CD4-positive, CD25-positive, alpha-beta regulatory T cell (primary cell): ENCODE results near the gene RUNX2. TPM values are rescaled to one million over a fixed set of nuclear protein-coding genes. Genes with fewer than 3 reads are reported as not detected.

ENCODE experiments used
- ATAC-seq, 2 donors: fragments of 150-1000 bp; cut with Tn5 transposase; one replicate each; pipeline ENCODE4 v1.10.0; 2021; ENCODE audit warnings: low read depth in 2 of 2, moderate number of reproducible peaks in 2 of 2, moderate library complexity in 1 of 2
- DNase-seq, 3 donors: peaks; one replicate each; pipeline versions ENCODE4 v3.0.0 to v3.0.0-alpha.2; 2012 to 2022; ENCODE audit warnings: mixed read lengths in 1 of 3
- H3K27ac ChIP-seq: one replicate; pipeline ENCODE4 v1.7.0; 2013; ENCODE audit warnings: mild to moderate bottlenecking, low read length; ENCODE audit not compliant: insufficient read depth, poor library complexity, severe bottlenecking
- H3K27me3 ChIP-seq: one replicate; pipeline ENCODE4 v1.7.0; 2013; ENCODE audit warnings: low read length; ENCODE audit not compliant: control insufficient read depth, insufficient read depth
- H3K36me3 ChIP-seq: one replicate; pipeline ENCODE4 v1.7.0; 2013; ENCODE audit warnings: mild to moderate bottlenecking, low read length, moderate library complexity; ENCODE audit not compliant: control insufficient read depth, insufficient read depth
- H3K4me1 ChIP-seq: 2 replicates; pipeline ENCODE4 v1.7.0; 2013; ENCODE audit warnings: mild to moderate bottlenecking, low read length; ENCODE audit not compliant: insufficient read depth, control insufficient read depth, poor library complexity, severe bottlenecking
- H3K4me3 ChIP-seq: one replicate; pipeline ENCODE4 v1.7.0; 2013; ENCODE audit warnings: low read depth, mild to moderate bottlenecking, low read length, moderate library complexity
- H3K9me3 ChIP-seq, 2 experiments: 1 replicate in 1 of 2; 2 replicates in 1 of 2; pipeline ENCODE4 v1.7.0; 2013; ENCODE audit warnings: low read length in 2 of 2, mild to moderate bottlenecking in 1 of 2, moderate library complexity in 1 of 2; ENCODE audit not compliant: control insufficient read depth in 2 of 2
- H3K27ac Mint-ChIP-seq, 3 donors: one replicate each; pipeline ENCODE4 v1.8.0; 2020 to 2022; ENCODE audit warnings: mild to moderate bottlenecking in 3 of 3, mixed read lengths in 3 of 3, moderate library complexity in 2 of 3
- H3K27me3 Mint-ChIP-seq: one replicate; pipeline ENCODE4 v1.8.0; 2022; ENCODE audit warnings: mild to moderate bottlenecking, mixed read lengths
- H3K36me3 Mint-ChIP-seq: one replicate; pipeline ENCODE4 v1.8.0; 2020; ENCODE audit warnings: mixed read lengths
- H3K4me1 Mint-ChIP-seq, 4 donors: one replicate each; pipeline ENCODE4 v1.8.0; 2020 to 2022; ENCODE audit warnings: mixed read lengths in 4 of 4, mild to moderate bottlenecking in 1 of 4
- H3K4me3 Mint-ChIP-seq, 4 donors: one replicate each; pipeline ENCODE4 v1.8.0; 2020 to 2022; ENCODE audit warnings: mild to moderate bottlenecking in 4 of 4, mixed read lengths in 4 of 4, moderate library complexity in 3 of 4
- H3K9me3 Mint-ChIP-seq, 7 donors: one replicate each; pipeline ENCODE4 v1.8.0; 2020 to 2022; ENCODE audit warnings: mixed read lengths in 7 of 7, mild to moderate bottlenecking in 3 of 7, moderate library complexity in 2 of 7
- polyA plus RNA-seq, 4 donors: library from polyadenylated mRNA; unstranded; fragments of 300-500 nt; fragmentation: Illumina TruSeq; gene quantifications; one replicate each; pipeline ENCODE4 v1.2.3, GENCODE V29; 2021
- total RNA-seq: library from RNA; stranded (reverse); gene quantifications from one replicate; pipeline ENCODE4 v1.2.3, GENCODE V29; 2022

Gene RUNX2
- total and polyA plus RNA-seq, 5 donors from 2014 or later = 5.3 to 30.0 (median 5.5) TPM

DNA sequence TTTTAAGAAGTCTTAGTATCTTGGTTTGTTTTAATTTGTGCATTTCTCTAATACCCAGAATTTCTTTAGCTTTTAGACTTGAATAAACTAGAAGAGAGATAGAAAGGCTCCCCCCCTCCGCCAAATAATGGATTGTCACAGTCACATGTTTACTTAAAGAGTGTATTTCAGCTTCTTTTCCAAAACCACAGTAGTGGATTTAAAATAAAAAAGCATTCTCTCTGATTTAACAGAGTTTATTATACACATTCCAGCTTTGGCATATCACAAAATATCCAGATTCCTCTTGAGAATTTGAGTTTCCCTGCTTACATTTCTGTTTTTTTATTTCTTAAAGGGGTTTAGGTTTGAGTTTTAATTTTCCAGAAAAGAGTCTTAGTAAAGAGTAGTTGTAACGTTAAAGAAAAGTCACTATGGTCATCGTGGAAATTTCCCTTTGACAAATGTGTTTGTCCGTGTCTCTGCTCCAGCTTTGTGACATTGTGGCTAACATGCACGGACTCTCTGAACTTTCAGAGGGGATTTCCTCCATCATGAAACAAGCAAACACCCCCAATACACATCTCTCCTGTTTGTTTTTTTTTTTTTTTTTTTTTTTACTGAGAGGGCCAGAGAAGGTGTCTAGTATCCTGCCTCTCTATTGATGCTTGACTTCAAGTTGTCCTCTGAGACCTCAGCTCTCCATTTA lies 163.1 kb downstream of the RUNX2 start:
- ATAC-seq (no peak), DNase-seq (no peak)
- Mint-ChIP-seq H3K4me3 (no peak overlapping the region), H3K27me3 (no peaks in the 10 kb centered on the region), H3K27ac (no peak overlapping the region), H3K36me3 (peaks cover 7% of the 10 kb centered on the region), H3K4me1 (peaks cover 36 to 64% (median 52%) of the 10 kb centered on the region in 4 donors), H3K9me3 (no peaks in the 10 kb centered on the region)
- H3K9me3 ChIP-seq = no peaks in the 10 kb centered on the region
- no peak overlapping the region for H3K27ac ChIP-seq
- peaks cover 49% of the 10 kb centered on the region for H3K4me1 ChIP-seq
- H3K4me3 ChIP-seq = no peak overlapping the region
- H3K27me3 ChIP-seq = no peaks in the 10 kb centered on the region
- H3K36me3 ChIP-seq = peaks cover 9% of the 10 kb centered on the region

DNA sequence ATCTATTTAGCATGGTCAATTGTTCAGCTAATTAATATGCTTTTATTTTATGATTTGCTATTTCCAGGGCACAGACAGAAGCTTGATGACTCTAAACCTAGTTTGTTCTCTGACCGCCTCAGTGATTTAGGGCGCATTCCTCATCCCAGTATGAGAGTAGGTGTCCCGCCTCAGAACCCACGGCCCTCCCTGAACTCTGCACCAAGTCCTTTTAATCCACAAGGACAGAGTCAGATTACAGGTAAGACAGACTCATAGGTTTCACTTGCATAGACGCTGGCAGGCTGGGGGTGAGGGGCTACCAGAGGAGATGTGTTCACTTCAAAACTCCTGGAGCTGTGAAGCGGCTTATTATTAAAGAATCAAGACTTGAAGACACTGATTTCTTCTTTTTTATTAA lies 163.7 kb downstream of the RUNX2 start:
- no peak for ATAC-seq
- no peaks in the 10 kb centered on the region for H3K9me3 Mint-ChIP-seq
- H3K36me3 Mint-ChIP-seq = peaks cover 7% of the 10 kb centered on the region
- H3K4me1 Mint-ChIP-seq = peaks cover 43 to 66% (median 56%) of the 10 kb centered on the region in 4 donors
- no peak for DNase-seq
- no peaks in the 10 kb centered on the region for H3K27me3 Mint-ChIP-seq
- H3K27ac Mint-ChIP-seq = peak overlapping the region in 1 of 3 donors; percentile 28
- no peaks in the 10 kb centered on the region for H3K9me3 ChIP-seq
- H3K4me3 ChIP-seq = no peak overlapping the region
- no peak overlapping the region for H3K4me3 Mint-ChIP-seq
- H3K4me1 ChIP-seq = peaks cover 49% of the 10 kb centered on the region
- peaks cover 9% of the 10 kb centered on the region for H3K36me3 ChIP-seq
- no peak overlapping the region for H3K27ac ChIP-seq
- no peaks in the 10 kb centered on the region for H3K27me3 ChIP-seq

DNA sequence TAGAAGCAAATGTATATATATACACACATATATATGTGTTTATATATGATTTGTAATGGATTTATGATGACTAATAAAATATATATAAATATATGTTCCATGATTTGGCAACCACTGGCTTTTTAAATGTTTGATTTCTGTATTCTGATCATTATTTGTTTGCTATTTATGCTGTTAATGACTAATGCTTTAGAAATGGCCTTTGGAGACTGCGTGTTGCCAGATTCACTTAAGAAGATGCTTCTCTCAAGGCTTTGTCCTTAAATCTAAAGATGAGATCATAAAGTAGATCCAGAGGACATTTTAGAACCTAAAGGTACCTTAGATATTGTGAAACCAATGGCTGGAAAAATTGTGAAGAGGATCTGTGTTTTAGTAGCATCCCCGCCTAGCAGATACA lies 165.6 kb downstream of the RUNX2 start:
- H3K27ac ChIP-seq = no peak overlapping the region
- Mint-ChIP-seq H3K4me3 (no peak overlapping the region), H3K27ac (no peak overlapping the region), H3K27me3 (no peaks in the 10 kb centered on the region), H3K9me3 (no peaks in the 10 kb centered on the region), H3K36me3 (peaks cover 7% of the 10 kb centered on the region), H3K4me1 (peaks cover 33 to 60% (median 50%) of the 10 kb centered on the region in 4 donors)
- peaks cover 32% of the 10 kb centered on the region for H3K4me1 ChIP-seq
- H3K4me3 ChIP-seq = no peak overlapping the region
- DNase-seq = no peak
- H3K27me3 ChIP-seq = no peaks in the 10 kb centered on the region
- no peaks in the 10 kb centered on the region for H3K9me3 ChIP-seq
- H3K36me3 ChIP-seq = peaks cover 9% of the 10 kb centered on the region
- ATAC-seq = no peak

DNA sequence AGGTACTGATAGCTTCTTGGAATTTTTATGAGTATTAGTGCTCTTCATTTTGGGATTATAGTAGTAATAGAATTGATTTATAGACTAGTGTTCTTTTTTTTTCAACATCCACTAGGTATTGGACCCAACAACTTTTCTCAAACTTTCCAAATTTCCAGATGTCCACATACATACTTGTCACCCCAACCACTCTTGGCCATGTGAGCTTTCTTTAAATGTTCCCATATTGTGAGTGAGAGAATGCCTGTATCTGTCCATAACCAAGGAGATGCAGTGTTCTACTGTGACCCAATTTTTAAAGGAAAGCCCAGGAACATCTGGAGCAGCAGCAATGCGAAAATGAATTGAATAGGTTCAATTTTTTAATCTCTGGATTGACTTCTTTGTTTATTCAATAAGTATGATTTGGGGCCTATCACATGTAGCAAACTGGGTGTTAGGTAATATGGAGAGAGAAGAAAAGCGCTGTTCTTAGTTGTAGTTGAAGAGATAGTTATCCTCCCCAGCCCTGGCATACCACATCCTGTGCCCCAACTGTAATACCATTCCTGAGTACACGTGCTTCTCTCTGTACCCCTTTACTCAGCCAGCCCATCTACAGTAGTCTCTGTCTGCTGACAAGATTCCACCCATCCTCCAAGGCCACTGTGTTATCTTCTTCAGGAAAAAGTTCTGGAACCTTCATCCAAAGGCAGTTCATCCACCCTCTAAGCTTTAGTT lies 166.4 kb downstream of the RUNX2 start:
- peak in 2 of 3 donors; percentile 18 to 66 for DNase-seq
- H3K4me3 Mint-ChIP-seq = peak overlapping the region in 3 of 4 donors; percentile 6 to 52 (median 14)

DNA sequence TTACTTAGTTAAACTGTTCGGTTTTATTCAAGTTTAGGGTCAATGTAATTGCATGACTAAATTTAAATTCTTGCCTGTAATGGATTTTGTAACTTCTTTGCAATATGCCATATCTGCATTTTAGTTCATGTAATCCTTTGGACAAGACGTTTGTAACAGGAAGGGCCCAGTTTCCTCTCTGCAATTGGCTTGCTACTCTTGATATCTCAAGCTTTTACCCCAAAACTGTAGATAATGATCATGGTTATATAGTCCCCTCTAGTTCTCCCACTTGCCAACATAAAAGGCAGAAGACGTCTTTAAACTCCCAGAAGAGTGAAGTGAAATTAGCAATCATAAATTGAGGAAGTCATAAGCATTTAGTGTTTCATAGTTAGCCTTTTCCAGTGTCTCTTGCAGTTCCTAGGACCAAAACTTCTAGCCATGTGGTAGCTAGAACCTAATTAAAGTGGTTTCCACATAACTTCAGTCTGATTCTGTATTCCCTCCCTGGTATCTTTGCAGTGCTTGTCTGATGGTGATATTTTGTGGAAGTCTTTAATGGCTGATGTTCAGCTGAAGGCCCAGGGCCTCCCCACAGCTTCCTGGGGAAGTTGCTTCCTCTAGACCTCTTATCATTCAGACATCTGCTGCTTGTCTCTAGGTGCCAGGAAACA lies 167.4 kb downstream of the RUNX2 start:
- ATAC-seq = peak; percentile 61 to 65
- no peak overlapping the region for H3K27ac ChIP-seq
- Mint-ChIP-seq H3K27me3 (no peaks in the 10 kb centered on the region), H3K36me3 (peaks cover 10% of the 10 kb centered on the region), H3K9me3 (no peaks in the 10 kb centered on the region), H3K4me3 (peak overlapping the region; percentile 5 to 52 (median 37)), H3K4me1 (peaks cover 21 to 48% (median 40%) of the 10 kb centered on the region in 4 donors), H3K27ac (peak overlapping the region in 2 of 3 donors; percentile 3 to 48)
- peaks cover 10% of the 10 kb centered on the region for H3K36me3 ChIP-seq
- DNase-seq = peak in 2 of 3 donors; percentile 18 to 72
- no peaks in the 10 kb centered on the region for H3K9me3 ChIP-seq
- H3K4me3 ChIP-seq = peak overlapping the region; percentile 34
- H3K4me1 ChIP-seq = peaks cover 32% of the 10 kb centered on the region
- H3K27me3 ChIP-seq = no peaks in the 10 kb centered on the region

More for the DNA sequence above, 166.4 kb downstream of the RUNX2 start:
- peak; percentile 61 to 63 for ATAC-seq
- Mint-ChIP-seq H3K27me3 (no peaks in the 10 kb centered on the region), H3K27ac (peak overlapping the region; percentile 64 to 74 (median 72)), H3K9me3 (no peaks in the 10 kb centered on the region), H3K4me1 (peaks cover 25 to 54% (median 43%) of the 10 kb centered on the region in 4 donors), H3K36me3 (peaks cover 7% of the 10 kb centered on the region)
- no peak overlapping the region for H3K27ac ChIP-seq
- no peaks in the 10 kb centered on the region for H3K27me3 ChIP-seq
- peak overlapping the region; percentile 20 for H3K4me3 ChIP-seq
- H3K9me3 ChIP-seq = no peaks in the 10 kb centered on the region
- H3K36me3 ChIP-seq = peaks cover 9% of the 10 kb centered on the region
- peaks cover 32% of the 10 kb centered on the region for H3K4me1 ChIP-seq

DNA sequence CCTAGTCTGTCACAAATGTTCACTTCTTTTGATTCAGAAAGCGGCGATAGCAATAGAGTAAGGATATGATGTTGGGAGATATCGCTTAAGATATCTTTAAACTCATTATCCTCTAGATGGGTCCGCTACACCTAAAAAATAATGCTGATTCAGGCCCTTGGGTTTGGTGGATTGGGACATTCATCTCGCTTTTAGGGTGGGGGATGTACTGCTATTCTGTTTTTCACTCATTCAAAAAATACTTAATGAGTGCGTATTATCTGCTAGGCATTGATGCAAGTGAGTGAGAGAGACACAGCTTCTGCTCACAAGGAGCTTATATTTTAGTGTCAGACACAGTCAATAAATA lies 167.9 kb downstream of the RUNX2 start:
- peaks cover 15% of the 10 kb centered on the region for H3K36me3 ChIP-seq
- Mint-ChIP-seq H3K36me3 (peaks cover 8% of the 10 kb centered on the region), H3K27ac (peak overlapping the region in 2 of 3 donors; percentile 5 to 70), H3K9me3 (no peaks in the 10 kb centered on the region), H3K4me3 (peak overlapping the region; percentile 5 to 52 (median 37)), H3K4me1 (peaks cover 21 to 45% (median 40%) of the 10 kb centered on the region in 4 donors), H3K27me3 (no peaks in the 10 kb centered on the region)
- no peaks in the 10 kb centered on the region for H3K27me3 ChIP-seq
- peak overlapping the region; percentile 34 for H3K4me3 ChIP-seq
- ATAC-seq = no peak
- no peak for DNase-seq
- H3K27ac ChIP-seq = no peak overlapping the region
- H3K4me1 ChIP-seq = peaks cover 32% of the 10 kb centered on the region
- no peaks in the 10 kb centered on the region for H3K9me3 ChIP-seq

DNA sequence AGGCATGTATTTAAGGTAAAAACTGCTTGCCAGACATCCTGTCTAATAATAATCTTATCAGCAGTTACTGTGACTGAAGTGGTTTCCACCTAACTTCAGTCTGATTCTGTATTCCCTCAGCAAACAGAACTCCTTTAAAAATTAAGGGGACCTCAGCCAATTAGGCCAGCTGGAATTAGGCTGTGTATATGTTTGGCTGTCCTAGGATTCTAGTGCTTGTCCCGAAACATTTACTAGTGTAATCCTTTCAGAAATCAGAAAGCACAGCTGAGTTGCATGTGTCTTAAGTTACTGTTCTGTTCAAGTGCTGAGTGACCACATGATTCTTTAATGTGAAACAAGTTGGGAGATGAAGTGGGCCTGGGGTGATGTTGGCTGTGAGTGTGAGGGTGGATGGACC lies 170.5 kb downstream of the RUNX2 start:
- H3K4me3 ChIP-seq = no peak overlapping the region
- Mint-ChIP-seq H3K27me3 (no peaks in the 10 kb centered on the region), H3K27ac (no peak overlapping the region), H3K9me3 (no peaks in the 10 kb centered on the region), H3K4me3 (peak overlapping the region in 1 of 4 donors; percentile 24), H3K36me3 (peaks cover 8% of the 10 kb centered on the region), H3K4me1 (peaks cover 27 to 45% (median 41%) of the 10 kb centered on the region in 4 donors)
- peaks cover 32% of the 10 kb centered on the region for H3K4me1 ChIP-seq
- no peak overlapping the region for H3K27ac ChIP-seq
- no peaks in the 10 kb centered on the region for H3K9me3 ChIP-seq
- peaks cover 7% of the 10 kb centered on the region for H3K36me3 ChIP-seq
- no peak for DNase-seq
- ATAC-seq = no peak
- H3K27me3 ChIP-seq = no peaks in the 10 kb centered on the region
